GM12892 (cell line): ENCODE data around the gene ZCCHC7.

Experiments used
- DNase-seq: peaks from one replicate; pipeline ENCODE4 v3.0.0; 2011; ENCODE audit not compliant: insufficient read length
- FAIRE-seq: peaks from 2 replicates; lab custom pipeline; 2011; peaks lifted over from hg19 to GRCh38; lab: Jason Lieb, UNC
- POLR2A ChIP-seq: IDR thresholded peaks from 2 replicates; pipeline ENCODE4 v1.6.1; 2011; ENCODE audit warnings: low read depth, low read length, control low read depth
- POLR2AphosphoS5 ChIP-seq: IDR thresholded peaks from 2 replicates; pipeline ENCODE4 v1.6.1; 2011; ENCODE audit warnings: low read depth, low read length, control low read depth
- TAF1 ChIP-seq: IDR thresholded peaks from 2 replicates; pipeline ENCODE4 v1.6.1; 2011; ENCODE audit warnings: low read depth, mild to moderate bottlenecking, control low read depth, low read length, borderline replicate concordance

ZCCHC7 gene

GRCh38 chr9:37364136-37364535, 243.8 kb downstream of the ZCCHC7 start:
- FAIRE-seq: no peak
- DNase-seq: no peak
- TF ChIP-seq POLR2A (no peak), POLR2AphosphoS5 (no peak), TAF1 (no peak)

- peak; percentile 58 for FAIRE-seq
- TF ChIP-seq TAF1 (no peak), POLR2A (0 out of 2 replicates have a peak, but pooled peaks have one; percentile 30), POLR2AphosphoS5 (peak; percentile 34; the same call in 1 of the 2 replicates)
- no peak for DNase-seq
Observed at GRCh38 chr9:37364751-37365360, 244.5 kb downstream of the ZCCHC7 start.

- DNase-seq: no peak
- peak; percentile 99 for FAIRE-seq
- TF ChIP-seq POLR2A: peak; percentile 87
- TF ChIP-seq POLR2AphosphoS5: peak; percentile 80
- TF ChIP-seq TAF1: 0 out of 2 replicates have a peak, but pooled peaks have one; percentile 64
Observed at GRCh38 chr9:37369671-37370070, 249.3 kb downstream of the ZCCHC7 start.

GRCh38 chr9:37370282-37370681, 249.9 kb downstream of the ZCCHC7 start:
- DNase-seq (no peak), FAIRE-seq (no peak)
- TF ChIP-seq POLR2A: no peak
- TF ChIP-seq TAF1: no peak
- TF ChIP-seq POLR2AphosphoS5: no peak

GRCh38 chr9:37370968-37371563, 250.7 kb downstream of the ZCCHC7 start:
- peak; percentile 53; the same call in 1 of the 2 replicates for TF ChIP-seq TAF1
- TF ChIP-seq POLR2A: peak; percentile 78
- peak; percentile 80 for TF ChIP-seq POLR2AphosphoS5
- no peak for DNase-seq
- FAIRE-seq: peak; percentile 97

GRCh38 chr9:37371565-37372464, 251.4 kb downstream of the ZCCHC7 start:
- DNase-seq: no peak
- TF ChIP-seq POLR2A (peak; percentile 46; the same call in 1 of the 2 replicates), TAF1 (0 out of 2 replicates have a peak, but pooled peaks have one; percentile 30), POLR2AphosphoS5 (peak; percentile 20; the same call in 1 of the 2 replicates)
- FAIRE-seq: no peak

- no peak for FAIRE-seq
Observed at GRCh38 chr9:37372839-37373238, 252.5 kb downstream of the ZCCHC7 start.

GRCh38 chr9:37373621-37374020, 253.2 kb downstream of the ZCCHC7 start:
- DNase-seq: no peak
- FAIRE-seq: peak; percentile 38

More at GRCh38 chr9:37372839-37373238, 252.5 kb downstream of the ZCCHC7 start:
- no peak for DNase-seq
- TF ChIP-seq POLR2AphosphoS5: no peak
- no peak for TF ChIP-seq TAF1
- no peak for TF ChIP-seq POLR2A

GRCh38 chr9:37374892-37375291, 254.5 kb downstream of the ZCCHC7 start:
- TF ChIP-seq POLR2AphosphoS5 (no peak), POLR2A (no peak), TAF1 (no peak)
- FAIRE-seq: peak; percentile 93
- peak; percentile 49 for DNase-seq

More at GRCh38 chr9:37373621-37374020, 253.2 kb downstream of the ZCCHC7 start:
- TF ChIP-seq TAF1 (no peak), POLR2AphosphoS5 (no peak), POLR2A (no peak)

GRCh38 chr9:37377688-37378612, 257.6 kb downstream of the ZCCHC7 start:
- DNase-seq (no peak), FAIRE-seq (peak; percentile 94)
- no peak for TF ChIP-seq TAF1
- TF ChIP-seq POLR2AphosphoS5: no peak; the same call in 1 of the 2 replicates
- TF ChIP-seq POLR2A: no peak

GRCh38 chr9:37378613-37379004, 258.2 kb downstream of the ZCCHC7 start:
- FAIRE-seq (peak; percentile 61), DNase-seq (no peak)
- peak; percentile 79 for TF ChIP-seq POLR2A
- 0 out of 2 replicates have a peak, but pooled peaks have one; percentile 36 for TF ChIP-seq TAF1
- TF ChIP-seq POLR2AphosphoS5: peak; percentile 77
